HepG2 (cell line): ENCODE results near the gene MTO1. TPM values are rescaled to one million over a fixed set of nuclear protein-coding genes. Genes with fewer than 3 reads are reported as not detected.

Experiments
- ATAC-seq: fragments of 200-7000 bp; cut with Tn5 transposase; 3 replicates; pipeline ENCODE4 v1.9.1; 2020; ENCODE audit warnings: mild to moderate bottlenecking, moderate library complexity
- BruUV-seq: library from RNA; stranded (reverse); fragments of 400-500 nt; replicated peaks from 2 replicates; lab custom pipeline; 2021; lab: Mats Ljungman, UMichigan
- CTCF ChIA-PET: fragments of 300-600 bp; formaldehyde crosslinking; extraction: SDS; loops from one replicate; lab custom pipeline; 2021; ENCODE audit warnings: low total read pairs, inconsistent platforms, low intra/inter-chr PET ratio; lab: Yijun Ruan, JAX
- POLR2A ChIA-PET: fragments of 350-600 bp; sonication (Branson Sonifier 250); formaldehyde crosslinking; loops from one replicate; lab custom pipeline; 2020; ENCODE audit warnings: antibody characterized with exemption, inconsistent platforms; lab: Yijun Ruan, JAX
- DNase-seq: peaks from one replicate; pipeline ENCODE4 v3.0.0-alpha.2; 2015; ENCODE audit warnings: low spot score
- FAIRE-seq: peaks from 3 replicates; lab custom pipeline; 2011; peaks lifted over from hg19 to GRCh38; lab: Jason Lieb, UNC
- H2AFZ ChIP-seq: one replicate; pipeline ENCODE4 v1.6.1; 2011; ENCODE audit warnings: low read length, inconsistent platforms
- H3K27ac ChIP-seq: fragments of 300-600 bp; 3 replicates; pipeline ENCODE4 v1.8.0; 2011; ENCODE audit warnings: mixed run types, mild to moderate bottlenecking, mixed read lengths, low read length, inconsistent platforms; ENCODE audit not compliant: insufficient read depth; ENCODE audit errors: extremely low read length
- H3K27me3 ChIP-seq, 2 experiments: fragments of 200-600 bp in 1 of 2; 2 replicates in 1 of 2; 3 replicates in 1 of 2; pipeline versions ENCODE4 v1.6.0 to v1.8.0; 2011; ENCODE audit warnings: low read length in 2 of 2, mild to moderate bottlenecking in 2 of 2, moderate library complexity in 2 of 2, inconsistent platforms in 1 of 2; ENCODE audit not compliant: insufficient read depth in 2 of 2, control insufficient read depth in 1 of 2
- H3K36me3 ChIP-seq, 2 experiments: fragments of 200-600 bp in 1 of 2; replicated peaks in 1 of 2; 2 replicates in 1 of 2; 3 replicates in 1 of 2; pipeline versions ENCODE4 v1.5.1 to v1.8.0; 2011; ENCODE audit warnings: low read length in 2 of 2, inconsistent platforms in 1 of 2; ENCODE audit not compliant: insufficient read depth in 2 of 2, control insufficient read depth in 1 of 2
- H3K4me1 ChIP-seq: 2 replicates; pipeline ENCODE4 v1.5.1; 2012; ENCODE audit warnings: low read length, inconsistent platforms; ENCODE audit not compliant: insufficient read depth
- H3K4me2 ChIP-seq: 2 replicates; pipeline ENCODE4 v1.6.0; 2011; ENCODE audit warnings: low read depth, low read length, inconsistent platforms
- H3K4me3 ChIP-seq, 3 experiments: fragments of 200-600 bp in 1 of 3; sonication (generic), shearing (Covaris generic) in 1 of 3; replicated peaks in 1 of 3; 2 replicates each; pipeline ENCODE4 v1.5.1; 2011 to 2016; ENCODE audit warnings: low read length in 3 of 3, inconsistent platforms in 2 of 3, low read depth in 2 of 3, mild to moderate bottlenecking in 2 of 3, control low read depth in 1 of 3, mixed read lengths in 1 of 3; ENCODE audit not compliant: insufficient read depth in 1 of 3
- H3K79me2 ChIP-seq: one replicate; pipeline ENCODE4 v1.6.1; 2011; ENCODE audit warnings: low read length, inconsistent platforms; ENCODE audit not compliant: insufficient read depth
- H3K9ac ChIP-seq: 2 replicates; pipeline ENCODE4 v1.6.0; 2011; ENCODE audit warnings: mild to moderate bottlenecking, low read depth, low read length, inconsistent platforms; ENCODE audit not compliant: insufficient read depth
- H3K9me3 ChIP-seq: 2 replicates; pipeline ENCODE4 v1.5.1; 2012; ENCODE audit warnings: mild to moderate bottlenecking, low read length
- H4K20me1 ChIP-seq: 2 replicates; pipeline ENCODE4 v1.6.0; 2011; ENCODE audit warnings: inconsistent platforms, mild to moderate bottlenecking, low read length, moderate library complexity; ENCODE audit not compliant: insufficient read depth
- CREB1 ChIP-seq, 2 experiments: fragments of 450-650 bp in 1 of 2; IDR thresholded peaks; 2 replicates each; pipeline ENCODE4 v1.6.1; 2016 to 2017; ENCODE audit warnings: control low read depth in 1 of 2, mild to moderate bottlenecking in 1 of 2, missing compliant biosample characterization in 1 of 2, missing genetic modification characterization in 1 of 2
- FOXO4 ChIP-seq: sonication (generic); formaldehyde crosslinking; conservative IDR thresholded peaks from 2 replicates; pipeline ENCODE4 v1.8.1; 2023; ENCODE audit warnings: missing genetic modification reagents
- HNRNPH1 ChIP-seq: fragments of 200-400 bp; formaldehyde crosslinking; optimal IDR thresholded peaks from 2 replicates; pipeline ENCODE3; 2017; ENCODE audit warnings: mild to moderate bottlenecking, low read depth, low read length
- JUNB ChIP-seq: sonication (generic); formaldehyde crosslinking; IDR thresholded peaks from 2 replicates; pipeline ENCODE4 v1.8.0; 2022; ENCODE audit warnings: missing genetic modification reagents, mild to moderate bottlenecking, borderline replicate concordance
- MED1 ChIP-seq: sonication (generic); formaldehyde crosslinking; IDR thresholded peaks from 2 replicates; pipeline ENCODE4 v1.4.0; 2020; ENCODE audit warnings: missing genetic modification reagents
- MLX ChIP-seq: IDR thresholded peaks from 2 replicates; pipeline ENCODE4 v1.6.1; 2016
- RBAK ChIP-seq: sonication (generic); formaldehyde crosslinking; IDR thresholded peaks from 2 replicates; pipeline ENCODE4 v1.5.1; 2020; ENCODE audit warnings: mild to moderate bottlenecking, missing genetic modification reagents
- TCF12 ChIP-seq, 2 experiments: fragments of 450-650 bp in 1 of 2; sonication (generic) in 1 of 2; formaldehyde crosslinking in 1 of 2; IDR thresholded peaks; 2 replicates each; pipeline versions ENCODE4 v1.6.1 to v1.8.0; 2017 to 2022; ENCODE audit warnings: antibody characterized with exemption in 1 of 2, mild to moderate bottlenecking in 1 of 2, missing genetic modification reagents in 1 of 2, moderate library complexity in 1 of 2
- ZBTB2 ChIP-seq: sonication (generic); formaldehyde crosslinking; IDR thresholded peaks from 2 replicates; pipeline ENCODE4 v1.8.0; 2022; ENCODE audit warnings: low read depth, missing genetic modification reagents
- ZFP36L1 ChIP-seq: sonication (generic); formaldehyde crosslinking; IDR thresholded peaks from 2 replicates; pipeline ENCODE4 v1.8.0; 2022; ENCODE audit warnings: mild to moderate bottlenecking, missing genetic modification reagents, moderate library complexity
- ZFP37 ChIP-seq: sonication (generic); formaldehyde crosslinking; IDR thresholded peaks from 2 replicates; pipeline ENCODE4 v1.4.0; 2020; ENCODE audit warnings: missing genetic modification reagents, borderline replicate concordance
- ZNF232 ChIP-seq: sonication (generic); formaldehyde crosslinking; IDR thresholded peaks from 2 replicates; pipeline ENCODE4 v1.4.0; 2020; ENCODE audit warnings: missing genetic modification reagents, borderline replicate concordance
- ZNF275 ChIP-seq: sonication (generic); formaldehyde crosslinking; IDR thresholded peaks from 2 replicates; pipeline ENCODE4 v1.8.0; 2022; ENCODE audit warnings: missing genetic modification reagents, mild to moderate bottlenecking, inconsistent platforms, borderline replicate concordance
- ZNF510 ChIP-seq: sonication (generic); formaldehyde crosslinking; IDR thresholded peaks from 2 replicates; pipeline ENCODE4 v1.4.0; 2020; ENCODE audit warnings: low read depth, mild to moderate bottlenecking, missing genetic modification reagents
- ZNF776 ChIP-seq: sonication (generic); formaldehyde crosslinking; IDR thresholded peaks from 2 replicates; pipeline ENCODE4 v1.4.0; 2020; ENCODE audit warnings: mild to moderate bottlenecking, missing genetic modification reagents
- WGBS: methylation state at CpG from one replicate; pipeline ENCODE4 v1.1.6; 2017; ENCODE audit warnings: low lambda C conversion rate; 5-methylcytosine and 5-hydroxymethylcytosine counted together
- in situ Hi-C: cut with HindIII; loops from 2 replicates; pipeline ENCODE4 v1.10.0; 2017; ENCODE audit warnings: low pct_unique_long_range_greater_than_20kb; ENCODE audit not compliant: extremely low pct_ligation_motif_present
- intact Hi-C: fragments of 100-400 bp; cut with micrococcal nuclease; formaldehyde crosslinking; loops from one replicate; pipeline ENCODE4 v1.10.0; 2022; ENCODE audit not compliant: unreplicated experiment
- polyA plus RNA-seq, 8 experiments: library from polyadenylated mRNA; depleted of rRNA in 3 of 8; stranded (reverse) in 7 of 8; unstranded in 1 of 8; fragments of >200 nt; fragmentation: Illumina TruSeq in 4 of 8; extraction: Trizol in 4 of 8; gene quantifications; 2 replicates each; pipeline versions ENCODE4 v1.2.1 to v1.2.3, GENCODE V29; 2011 to 2016; ENCODE audit warnings: low read depth in 4 of 8, missing spikeins in 1 of 8, mixed read lengths in 1 of 8; ENCODE audit not compliant: insufficient read depth in 1 of 8
- total RNA-seq, 5 experiments: library from RNA; depleted of rRNA; stranded (reverse); fragments of >200 nt; fragmentation: Illumina TruSeq; extraction: Trizol; gene quantifications; 2 replicates each; pipeline ENCODE4 v1.2.3, GENCODE V29; 2016; ENCODE audit warnings: low read depth in 1 of 5

The MTO1 gene
- total and polyA plus RNA-seq, 2 of the 13 experiments (the other 11 are each of a cell fraction or from before 2014, with no cell fraction given), result 21.1 to 45.3 TPM

GRCh38 chr6:73519926-73520687 lies 58.6 kb downstream of the MTO1 start (continued):
- no peak for TF ChIP-seq ZBTB2 (CRISPR knock-in tag)
- 0 out of 2 replicates have a peak, but pooled peaks have one; percentile 32 for TF ChIP-seq ZNF776
- TF ChIP-seq JUNB, result no peak
- no peak for TF ChIP-seq TCF12 (IDR thresholded peaks at IDR 0.05)
- no peak for TF ChIP-seq TCF12 (CRISPR knock-in tag; IDR thresholded peaks at IDR 0.05)
- TF ChIP-seq, all 625 proteins: peak for 111

GRCh38 chr6:73520688-73521350 lies 59.3 kb downstream of the MTO1 start, which contains the start of gene EEF1A1:
TSS of gene EEF1A1 (minus strand) at chr6:73521032. CDS start at chr6:73520026, 1,006 bp downstream.
- ChIA-PET CTCF (no interaction called here), POLR2A (interaction anchor here (0.9 to 6.5 kb wide), 27 partner anchors 8 to 175 kb away, joined by 3 to 130 read pairs (median 8); partner anchors contain the start of genes CD109, MTO1 and SLC17A5)
- peaks cover 46% of the 10 kb centered on the region for H3K4me1 ChIP-seq
- no TSS peak for BruUV-seq
- no peaks in the 10 kb centered on the region; a peak in 1 of 5 replicates for H3K27me3 ChIP-seq
- H3K9ac ChIP-seq, result peak within 1 kb of the TSS; percentile 100
- H3K4me3 ChIP-seq, result peak within 1 kb of the TSS; percentile 78 to 100 (median 97)
- WGBS, result under 1% methylated on average over 15 of the region's 53 CpGs
- DNase-seq, result peak; percentile 98
- in situ Hi-C loops, result loop anchor here (5.0 to 10.0 kb wide), 2 partner anchors 64 to 86 kb away; no protein-coding TSS in a partner anchor
- peak; percentile 79 for ATAC-seq
- peaks cover 44% of the 10 kb centered on the region for H4K20me1 ChIP-seq
- H3K79me2 ChIP-seq, result peaks cover 28% of the 10 kb centered on the region
- H3K9me3 ChIP-seq, result no peaks in the 10 kb centered on the region
- FAIRE-seq, result peak; percentile 47
- peak within 1 kb of the TSS; percentile 100 for H3K27ac ChIP-seq
- intact Hi-C loops, result loop anchor here (1.0 to 5.0 kb wide), 3 partner anchors 46 to 133 kb away; no protein-coding TSS in a partner anchor
- H3K36me3 ChIP-seq, result peaks cover 7 to 33% of the 10 kb centered on the region in 2 experiments
- peak within 1 kb of the TSS; percentile 91 for H3K4me2 ChIP-seq
- no peak within 1 kb of the TSS for H2AFZ ChIP-seq
- 0 out of 2 replicates have a peak, but pooled peaks have one; percentile 71 for TF ChIP-seq ZFP36L1 (CRISPR knock-in tag)
- TF ChIP-seq CREB1 (IDR thresholded peaks at IDR 0.05), result peak; percentile 93
- TF ChIP-seq CREB1 (CRISPR knock-in tag; IDR thresholded peaks at IDR 0.05), result peak; percentile 95
- peak; percentile 83; the same call in 1 of the 2 replicates for TF ChIP-seq ZFP37 (CRISPR knock-in tag)
- peak; percentile 35; the same call in 1 of the 2 replicates for TF ChIP-seq ZNF510
- peak; percentile 27; the same call in 1 of the 2 replicates for TF ChIP-seq ZNF275 (CRISPR knock-in tag)
- peak; percentile 81 for TF ChIP-seq HNRNPH1
- TF ChIP-seq FOXO4 (CRISPR knock-in tag), result peak; percentile 99
- peak; percentile 66; the same call in 1 of the 2 replicates for TF ChIP-seq MLX (CRISPR knock-in tag)
- TF ChIP-seq RBAK, result no peak
- peak; percentile 62; the same call in 1 of the 2 replicates for TF ChIP-seq MED1 (CRISPR knock-in tag)
- peak; percentile 68; the same call in 1 of the 2 replicates for TF ChIP-seq ZNF232
